CD4-positive, alpha-beta T cell treated with Interleukin-17A for 4 hours (primary cell): ENCODE measurements around the gene GEN1.
"Not testable (repeated sequence)": the region's sequence is repeated elsewhere in the genome, so short reads cannot be mapped to it uniquely, and the experiment has no call there.

ENCODE experiments used
- DNase-seq: peaks from one replicate; pipeline ENCODE4 v3.0.0-alpha.2; 2020; ENCODE audit warnings: mixed read lengths

The GEN1 gene

GRCh38 chr2:17800219-17800618 is 46.3 kb downstream of the GEN1 start:
- no peak for DNase-seq

DNA sequence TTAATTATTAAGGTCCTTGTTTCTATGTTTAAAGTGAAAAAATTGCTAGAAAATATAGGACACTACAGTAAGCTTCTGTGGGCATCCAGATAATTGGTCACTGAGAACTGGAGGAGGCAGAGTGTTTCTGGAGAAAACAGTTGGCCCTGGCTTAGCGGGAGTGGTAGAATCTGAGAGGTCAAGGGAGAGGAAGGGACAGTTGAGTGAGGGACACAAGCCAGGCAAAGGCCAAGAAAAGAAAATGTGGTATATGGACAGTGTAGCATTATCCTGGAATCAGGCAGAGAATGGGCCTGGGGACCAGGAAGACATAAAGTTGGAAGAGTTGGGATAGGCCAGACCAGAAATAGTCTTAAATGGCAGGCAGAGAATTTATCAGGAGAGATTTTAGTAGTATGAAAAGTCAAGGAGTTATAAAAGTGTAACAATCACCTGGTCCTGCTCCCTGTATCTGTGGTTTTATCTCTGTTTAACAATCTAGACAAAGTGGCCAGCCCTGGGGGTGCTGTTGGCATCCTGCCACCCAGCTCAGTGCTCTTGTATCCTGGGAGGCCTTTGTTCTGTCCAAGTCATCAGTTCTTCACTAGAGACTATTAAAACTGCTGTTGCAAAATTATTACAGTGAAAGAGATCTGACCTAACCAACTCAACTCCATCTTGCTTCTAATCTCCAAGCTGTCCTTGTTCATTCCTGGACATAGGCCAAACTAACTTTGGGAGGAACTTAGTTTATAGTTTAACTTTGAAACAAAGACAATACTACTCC is 46.9 kb downstream of the GEN1 start:
- DNase-seq = no peak

DNA sequence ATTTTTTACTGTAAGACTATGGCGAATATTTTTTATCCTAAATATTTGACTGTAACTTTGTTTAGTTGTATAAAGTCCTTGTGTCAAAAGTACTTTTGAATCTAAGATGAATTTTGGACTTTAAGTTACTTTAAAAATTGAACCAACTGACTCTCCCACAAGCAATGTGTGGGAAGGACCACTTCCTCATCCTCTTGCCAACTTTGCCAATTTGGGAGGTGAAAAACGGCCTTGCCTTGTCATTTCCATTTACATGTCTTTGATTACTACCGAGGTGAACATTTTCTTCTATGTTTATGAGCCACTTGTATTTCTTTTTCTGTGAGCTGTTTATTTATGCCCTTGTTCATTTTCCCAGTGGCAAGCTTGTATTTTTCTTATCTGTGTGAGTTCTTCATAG is 49.6 kb downstream of the GEN1 start:
- no peak for DNase-seq

- DNase-seq = no peak
Observed at GRCh38 chr2:17804358-17804757, 50.4 kb downstream of the GEN1 start.

- no peak for DNase-seq
Observed at GRCh38 chr2:17805166-17805565, 51.2 kb downstream of the GEN1 start.

DNA sequence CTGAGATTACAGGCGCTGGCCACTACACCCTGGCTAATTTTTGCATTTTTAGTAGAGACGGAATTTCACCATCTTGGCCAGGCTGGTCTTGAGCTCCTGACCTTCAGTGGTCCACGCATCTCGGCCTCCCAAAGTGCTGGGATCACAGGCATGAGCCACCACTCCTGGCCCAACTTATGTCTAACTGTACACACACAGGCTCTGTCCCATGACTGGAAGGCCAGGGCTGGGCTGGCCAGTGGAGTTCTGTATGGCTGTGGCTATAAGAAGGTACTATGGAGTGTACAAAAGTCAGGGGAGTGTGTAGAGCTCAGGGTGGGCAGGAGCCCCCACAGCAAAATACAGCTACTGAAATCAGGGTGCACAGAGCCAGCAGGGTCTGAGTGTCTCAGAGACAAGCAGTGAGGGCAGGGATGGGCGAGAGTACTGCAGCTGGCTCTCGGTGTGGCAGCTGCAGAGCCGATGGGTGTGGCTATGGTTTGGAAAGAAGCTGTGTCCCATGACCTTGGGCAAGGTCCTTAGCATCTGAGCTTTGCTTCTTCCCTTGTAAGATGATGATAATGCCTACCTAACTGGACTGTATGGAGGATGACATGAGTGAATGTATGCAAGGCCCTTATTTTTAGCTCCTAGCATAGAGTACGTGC is 51.9 kb downstream of the GEN1 start:
- no peak for DNase-seq

GRCh38 chr2:17813010-17813741 is 59.2 kb downstream of the GEN1 start:
- no peak for DNase-seq

GRCh38 chr2:17813742-17814473 is 60.0 kb downstream of the GEN1 start:
- no peak for DNase-seq

- no peak for DNase-seq
Observed at GRCh38 chr2:17814601-17815000, 60.7 kb downstream of the GEN1 start.

- no peak for DNase-seq
Observed at GRCh38 chr2:17815468-17816184, 61.7 kb downstream of the GEN1 start.

GRCh38 chr2:17816396-17817245 is 62.7 kb downstream of the GEN1 start, which contains the start of gene MSGN1:
Gene MSGN1 (plus strand): TSS chr2:17816460. CDS start chr2:17816519, 59 bp downstream.
- no peak for DNase-seq

DNA sequence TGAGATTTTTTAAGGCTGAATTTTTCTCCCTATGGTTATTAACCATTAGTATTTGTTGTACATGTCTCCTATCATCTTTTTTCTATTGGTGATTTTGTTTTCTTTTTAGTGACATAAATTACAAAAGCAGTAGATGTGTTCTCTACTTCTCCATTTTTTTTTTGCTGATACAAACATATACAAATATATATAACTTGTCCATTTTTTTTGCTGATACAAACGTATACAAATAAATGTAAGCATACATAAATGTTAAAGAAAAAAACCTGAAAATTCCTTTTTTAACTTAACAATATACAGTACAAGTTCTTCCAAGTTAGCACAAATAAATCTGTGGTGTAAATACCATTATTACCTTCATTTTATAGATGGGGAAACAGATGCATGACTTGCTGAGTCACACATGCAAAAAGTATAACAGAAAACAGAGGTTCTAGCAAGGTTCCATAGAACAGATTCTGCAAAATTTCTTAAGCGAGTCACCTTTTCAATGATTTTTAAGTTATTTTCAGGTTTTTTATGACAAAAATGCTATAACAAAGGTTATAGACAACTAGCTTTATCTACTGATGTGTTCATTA is 64.4 kb downstream of the GEN1 start:
- DNase-seq = no peak

DNA sequence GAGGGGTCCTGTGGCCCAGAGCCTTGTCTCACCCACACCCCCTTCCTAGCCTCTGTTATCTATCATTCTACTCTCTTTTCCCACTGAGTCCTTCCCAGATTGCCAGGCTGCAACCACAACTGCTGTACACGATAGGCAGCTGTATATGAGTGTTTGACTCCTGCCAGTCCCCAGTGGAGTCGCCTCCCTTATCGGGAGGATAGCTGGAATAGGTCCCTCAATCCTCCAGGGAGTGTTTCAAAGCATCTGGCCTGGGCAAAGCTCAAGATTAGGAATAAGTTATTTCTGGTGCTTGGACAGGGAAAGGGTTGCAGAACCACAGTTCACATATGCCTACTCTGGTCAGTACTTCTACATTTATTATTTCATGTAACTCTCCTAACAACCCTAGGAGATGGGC is 67.1 kb downstream of the GEN1 start:
- no peak for DNase-seq

GRCh38 chr2:17821535-17822444 is 67.9 kb downstream of the GEN1 start:
- DNase-seq = no peak

GRCh38 chr2:17822445-17823117 is 68.6 kb downstream of the GEN1 start:
- no peak for DNase-seq

DNA sequence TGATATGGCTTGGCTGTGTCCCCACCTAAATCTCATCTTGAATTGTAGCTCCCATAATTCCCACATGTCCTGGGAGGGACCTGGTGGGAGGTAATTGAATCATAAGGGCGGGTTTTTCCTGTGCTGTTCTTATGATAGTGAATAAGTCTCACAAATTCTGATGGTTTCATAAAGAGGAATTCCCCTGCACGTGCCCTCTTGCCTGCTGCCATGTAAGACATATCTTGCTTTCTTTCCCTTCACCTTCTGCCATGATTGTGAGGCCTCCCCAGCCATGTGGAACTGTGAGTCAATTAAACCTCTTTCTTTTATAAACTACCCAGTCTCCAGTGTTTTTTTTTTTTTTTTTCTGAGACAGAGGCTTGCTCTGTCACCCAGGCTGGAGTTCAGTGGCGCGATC is 69.7 kb downstream of the GEN1 start:
- DNase-seq = not testable (repeated sequence)

GRCh38 chr2:17827316-17827715 is 73.4 kb downstream of the GEN1 start:
- DNase-seq = no peak

- no peak for DNase-seq
Observed at GRCh38 chr2:17827785-17828184, 73.8 kb downstream of the GEN1 start.
